Kidney (tissue), 14 donors: Measurements from ENCODE around the gene COL4A6. TPM values are rescaled to one million over a fixed set of nuclear protein-coding genes. Genes with fewer than 3 reads are reported as not detected.

Experiments
- DNase-seq, 5 donors: peaks; one replicate each; pipeline ENCODE4 v3.0.0-alpha.2; 2013 to 2020
- FAIRE-seq: peaks from 2 replicates; lab custom pipeline; 2012; peaks lifted over from hg19 to GRCh38; lab: Jason Lieb, UNC
- H3K27ac ChIP-seq, 2 donors: one replicate each; pipeline ENCODE4 v1.7.0; 2013; ENCODE audit warnings: low read depth in 2 of 2, low read length in 2 of 2, inconsistent platforms in 1 of 2
- H3K27me3 ChIP-seq: one replicate; pipeline ENCODE4 v1.7.1; 2013; ENCODE audit warnings: low read length, inconsistent platforms; ENCODE audit not compliant: control insufficient read depth, insufficient read depth
- H3K36me3 ChIP-seq, 3 donors: one replicate each; pipeline versions ENCODE4 v1.7.0 to v1.7.1; 2013; ENCODE audit warnings: low read length in 3 of 3, control low read depth in 1 of 3, inconsistent platforms in 1 of 3; ENCODE audit not compliant: insufficient read depth in 3 of 3, control insufficient read depth in 2 of 3
- H3K4me1 ChIP-seq, 3 donors: one replicate each; pipeline versions ENCODE4 v1.7.0 to v1.7.1; 2013; ENCODE audit warnings: low read length in 3 of 3, inconsistent platforms in 1 of 3, low read depth in 1 of 3; ENCODE audit not compliant: control insufficient read depth in 2 of 3, insufficient read depth in 2 of 3
- H3K4me3 ChIP-seq, 3 donors: one replicate each; pipeline versions ENCODE4 v1.7.0 to v1.8.1; 2013; ENCODE audit warnings: low read length in 3 of 3, control low read depth in 1 of 3, inconsistent platforms in 1 of 3
- H3K9ac ChIP-seq, 3 donors: one replicate each; pipeline versions ENCODE4 v1.7.0 to v1.7.1; 2013; ENCODE audit warnings: low read length in 3 of 3, control low read depth in 1 of 3, inconsistent platforms in 1 of 3
- H3K9me3 ChIP-seq, 3 donors: one replicate each; pipeline versions ENCODE4 v1.7.0 to v1.7.1; 2013; ENCODE audit warnings: low read length in 3 of 3, control low read depth in 1 of 3, inconsistent platforms in 1 of 3; ENCODE audit not compliant: control insufficient read depth in 2 of 3, insufficient read depth in 1 of 3
- intact Hi-C: fragments of 100-400 bp; cut with DNase I; formaldehyde crosslinking; loops from one replicate; pipeline ENCODE4 v1.11.1; 2022
- polyA plus RNA-seq: library from polyadenylated mRNA; stranded (reverse); fragments of 350-450 nt; fragmentation: Illumina TruSeq; extraction: RNeasy Lipid Tissue Mini Kit (QIAGEN cat#74804); gene quantifications from one replicate; pipeline ENCODE4 v1.2.3, GENCODE V29; 2014; ENCODE audit warnings: low read depth, low replicate concordance; ENCODE audit not compliant: insufficient read depth
- total RNA-seq: library from RNA; stranded (reverse); fragmentation: NEBNext Ultra II Directional; extraction: Animal tissue kit (Norgen Biotek cat#: 25700); gene quantifications from one replicate; pipeline ENCODE4 v1.2.1, GENCODE V29; 2021
- TF ChIP-seq, protein P1 (sequence below): IDR thresholded peaks from 3 replicates; pipeline ENCODE4 v1.5.1; 2012; ENCODE audit warnings: mild to moderate bottlenecking, moderate library complexity, borderline replicate concordance; ENCODE audit not compliant: insufficient read depth; ENCODE audit errors: extremely low read depth
- donor health status: control.
- donor health status: control.
- donor health status: control.
- donor health status: control.
- donor health status: control.
- donor health status: DM: yes; HTN: yes; CAD: no.
- donor health status: Normal renal cell carcinoma (clear cell type).

Gene COL4A6
- total and polyA plus RNA-seq, 2 donors from 2014 or later = 3.3 to 4.1 TPM

DNA sequence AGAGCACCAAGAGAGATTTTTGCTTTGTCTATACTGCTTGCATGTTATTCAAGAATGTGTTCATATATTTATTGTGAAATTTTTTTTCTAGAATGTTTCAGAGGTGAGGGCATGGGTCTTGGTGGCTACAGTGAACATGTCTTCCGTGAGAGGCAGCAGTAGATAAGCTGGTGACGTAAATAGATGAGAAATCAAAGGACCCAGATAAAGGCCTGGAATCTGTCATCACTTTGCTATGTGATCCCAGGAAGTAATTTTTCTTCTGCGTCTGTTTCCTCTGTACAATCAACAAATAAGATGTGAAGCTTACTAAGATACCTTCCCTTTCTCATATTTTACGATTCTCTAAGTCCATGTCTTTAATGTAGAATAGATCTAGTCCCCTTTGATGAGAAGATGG lies 129.1 kb downstream of the COL4A6 start:
- intact Hi-C loops = no loop called here
- Histone ChIP-seq H3K36me3 (no peaks in the 10 kb centered on the region), H3K4me3 (no peak overlapping the region), H3K27me3 (peaks cover 3% of the 10 kb centered on the region), H3K27ac (no peak overlapping the region), H3K9ac (no peak overlapping the region), H3K9me3 (no peaks in the 10 kb centered on the region), H3K4me1 (no peaks in the 10 kb centered on the region)
- TF ChIP-seq, protein P1, sequence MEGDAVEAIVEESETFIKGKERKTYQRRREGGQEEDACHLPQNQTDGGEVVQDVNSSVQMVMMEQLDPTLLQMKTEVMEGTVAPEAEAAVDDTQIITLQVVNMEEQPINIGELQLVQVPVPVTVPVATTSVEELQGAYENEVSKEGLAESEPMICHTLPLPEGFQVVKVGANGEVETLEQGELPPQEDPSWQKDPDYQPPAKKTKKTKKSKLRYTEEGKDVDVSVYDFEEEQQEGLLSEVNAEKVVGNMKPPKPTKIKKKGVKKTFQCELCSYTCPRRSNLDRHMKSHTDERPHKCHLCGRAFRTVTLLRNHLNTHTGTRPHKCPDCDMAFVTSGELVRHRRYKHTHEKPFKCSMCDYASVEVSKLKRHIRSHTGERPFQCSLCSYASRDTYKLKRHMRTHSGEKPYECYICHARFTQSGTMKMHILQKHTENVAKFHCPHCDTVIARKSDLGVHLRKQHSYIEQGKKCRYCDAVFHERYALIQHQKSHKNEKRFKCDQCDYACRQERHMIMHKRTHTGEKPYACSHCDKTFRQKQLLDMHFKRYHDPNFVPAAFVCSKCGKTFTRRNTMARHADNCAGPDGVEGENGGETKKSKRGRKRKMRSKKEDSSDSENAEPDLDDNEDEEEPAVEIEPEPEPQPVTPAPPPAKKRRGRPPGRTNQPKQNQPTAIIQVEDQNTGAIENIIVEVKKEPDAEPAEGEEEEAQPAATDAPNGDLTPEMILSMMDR = no peak
- DNase-seq (no peak), FAIRE-seq (no peak)

DNA sequence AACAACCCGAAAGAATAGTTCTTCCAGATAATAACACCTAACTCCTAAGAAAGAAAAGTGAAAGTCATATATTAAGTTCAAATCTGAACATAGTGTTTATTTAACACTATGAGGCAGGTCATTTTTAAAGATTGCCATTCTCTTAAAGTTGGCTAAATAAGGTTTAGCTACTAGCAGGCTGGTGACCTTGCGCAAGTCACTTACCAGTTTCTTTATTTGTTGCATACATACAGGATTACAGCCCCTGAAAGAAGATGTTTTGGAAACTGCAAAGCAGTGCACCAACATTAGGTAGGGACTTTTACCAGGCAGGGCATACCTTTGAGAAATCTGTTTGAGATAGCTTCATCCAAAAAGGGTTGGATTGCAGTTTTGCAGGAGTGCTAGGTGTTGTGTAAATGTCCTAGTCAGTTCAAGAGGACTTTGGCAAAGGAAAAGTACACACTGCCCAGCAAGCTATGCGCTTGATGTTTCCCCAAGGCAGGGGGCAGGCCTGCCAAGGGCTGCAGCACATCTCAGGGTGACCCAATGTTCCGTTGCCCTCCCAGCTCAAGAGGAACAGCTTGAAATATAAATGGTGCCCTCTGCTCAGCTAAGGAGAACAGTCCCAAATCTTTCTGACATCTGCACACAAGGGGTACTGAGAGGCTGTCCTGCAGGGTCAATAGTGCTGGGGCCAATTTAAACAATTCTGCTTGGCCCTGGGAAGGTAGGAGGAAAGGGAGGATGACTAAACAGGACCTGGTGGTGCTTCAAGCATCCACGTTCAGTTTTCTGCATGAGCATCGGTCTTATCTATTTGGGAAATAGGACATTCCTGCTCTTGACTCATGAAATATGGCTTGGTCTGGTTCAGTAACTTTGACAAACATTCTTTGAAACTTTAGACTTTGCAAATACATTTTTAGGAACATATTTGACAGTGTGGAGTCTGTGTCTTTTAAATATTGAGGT lies 130.8 kb downstream of the COL4A6 start:
- no peaks in the 10 kb centered on the region for H3K4me1 ChIP-seq
- DNase-seq (no peak), FAIRE-seq (no peak)
- H3K9me3 ChIP-seq = no peaks in the 10 kb centered on the region
- TF ChIP-seq, protein P1 = no peak
- H3K27me3 ChIP-seq = peaks cover 3% of the 10 kb centered on the region
- H3K27ac ChIP-seq = no peak overlapping the region
- intact Hi-C loops = no loop called here
- H3K4me3 ChIP-seq = no peak overlapping the region
- H3K36me3 ChIP-seq = no peaks in the 10 kb centered on the region
- no peak overlapping the region for H3K9ac ChIP-seq

DNA sequence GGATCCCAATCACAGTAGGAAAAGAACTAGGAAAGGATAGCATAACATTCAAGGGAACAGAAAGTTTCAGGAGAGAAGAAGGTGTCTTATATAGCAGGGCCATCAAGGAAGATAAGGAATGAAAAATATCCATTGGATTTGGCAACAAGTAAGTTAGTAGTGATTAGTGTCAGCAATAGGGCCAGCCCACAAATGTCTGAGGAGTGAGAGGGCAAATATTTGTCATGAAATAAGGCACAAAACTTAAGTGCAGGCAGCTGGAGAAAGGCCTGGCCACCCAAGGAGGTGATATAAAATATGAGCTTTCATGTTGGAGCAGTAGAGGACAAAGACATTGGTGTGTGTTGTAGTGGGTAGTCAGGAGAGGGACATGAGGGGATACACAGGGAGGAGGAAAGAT lies 132.1 kb downstream of the COL4A6 start:
- FAIRE-seq (no peak), DNase-seq (no peak)
- intact Hi-C loops = no loop called here
- no peak overlapping the region for H3K4me3 ChIP-seq
- H3K36me3 ChIP-seq = no peaks in the 10 kb centered on the region
- TF ChIP-seq, protein P1 = no peak
- H3K27ac ChIP-seq = no peak overlapping the region
- H3K4me1 ChIP-seq = no peaks in the 10 kb centered on the region
- H3K27me3 ChIP-seq = peaks cover 4% of the 10 kb centered on the region
- H3K9me3 ChIP-seq = no peaks in the 10 kb centered on the region
- H3K9ac ChIP-seq = no peak overlapping the region
